Transverse colon (tissue), 4 donors: ENCODE measurements around the gene CD300H. TPM values are rescaled to one million over a fixed set of nuclear protein-coding genes. Genes with fewer than 3 reads are reported as not detected.
A peak's percentile ranks its signal among the peaks of the same experiment; 100 is the strongest.

Experiments
- DNase-seq: peaks from one replicate; pipeline ENCODE4 v3.0.0-alpha.2; 2019
- H3K27ac ChIP-seq, 4 donors: fragments of 200-600 bp; sonication (generic); 2 replicates each; pipeline ENCODE4 v1.5.1; 2016 to 2018; ENCODE audit warnings: inconsistent platforms in 4 of 4
- H3K27me3 ChIP-seq: fragments of 200-600 bp; sonication (generic); 2 replicates; pipeline ENCODE4 v1.5.1; 2017; ENCODE audit warnings: inconsistent platforms
- H3K36me3 ChIP-seq, 4 donors: fragments of 200-600 bp; sonication (generic); 2 replicates each; pipeline ENCODE4 v1.5.1; 2017 to 2019; ENCODE audit warnings: inconsistent platforms in 4 of 4
- H3K4me1 ChIP-seq, 4 donors: fragments of 200-600 bp; sonication (generic); 2 replicates each; pipeline ENCODE4 v1.5.1; 2017 to 2020; ENCODE audit warnings: inconsistent platforms in 4 of 4
- H3K4me3 ChIP-seq, 4 donors: fragments of 200-600 bp; sonication (generic); 1 replicate in 1 of 4; 2 replicates in 3 of 4; pipeline versions ENCODE4 v1.5.1 to v1.6.1; 2017 to 2019; ENCODE audit warnings: inconsistent platforms in 4 of 4
- H3K9me3 ChIP-seq, 2 donors: fragments of 200-600 bp; sonication (generic); 2 replicates each; pipeline ENCODE4 v1.5.1; 2017 to 2019; ENCODE audit warnings: inconsistent platforms in 2 of 2
- EP300 ChIP-seq: sonication (generic); formaldehyde crosslinking; IDR thresholded peaks from one replicate; pipeline ENCODE4 v1.6.1; 2017; ENCODE audit warnings: antibody characterized with exemption, low read depth
- POLR2A ChIP-seq: fragments of 450-650 bp; IDR thresholded peaks from one replicate; pipeline ENCODE4 v1.6.1; 2016; ENCODE audit warnings: antibody characterized with exemption, mild to moderate bottlenecking, moderate library complexity
- POLR2AphosphoS5 ChIP-seq, 3 donors: sonication (generic); formaldehyde crosslinking; IDR thresholded peaks; one replicate each; pipeline ENCODE4 v1.6.1; 2016; ENCODE audit warnings: antibody characterized with exemption in 3 of 3
- WGBS, 2 donors: methylation state at CpG; one replicate each; pipeline ENCODE4 v1.1.5; 2018; ENCODE audit warnings: low coverage in 1 of 2; 5-methylcytosine and 5-hydroxymethylcytosine counted together
- in situ Hi-C, 4 donors: fragments of 200-750 bp; cut with MboI; loops; one replicate each; pipeline versions ENCODE4 v1.15.0 to v1.15.1; 2017; ENCODE audit warnings: low sequenced_read_pairs in 3 of 4, low pct_ligation_motif_present in 1 of 4, low pct_unique_long_range_greater_than_20kb in 1 of 4
- intact Hi-C: fragments of 100-400 bp; cut with DNase I; formaldehyde crosslinking; loops from one replicate; pipeline ENCODE4 v1.15.1; 2023; ENCODE audit warnings: low total_unique reads
- total RNA-seq, 4 donors: library from RNA; depleted of rRNA; stranded (reverse); fragments of >200 nt; gene quantifications; one replicate each; pipeline ENCODE4 v1.1.0, GENCODE V29; 2016
- TF ChIP-seq, protein P1 (sequence below), 5 experiments: fragments of 200-600 bp in 3 of 5; fragments of 450-650 bp in 2 of 5; sonication (generic) in 3 of 5; IDR thresholded peaks; 1 replicate in 2 of 5; 2 replicates in 3 of 5; pipeline ENCODE4 v1.5.1; 2016 to 2017; ENCODE audit warnings: antibody characterized with exemption in 5 of 5, inconsistent platforms in 3 of 5, mild to moderate bottlenecking in 2 of 5, moderate library complexity in 1 of 5

CD300H gene
- total RNA-seq, 4 donors from 2014 or later = not detected

DNA sequence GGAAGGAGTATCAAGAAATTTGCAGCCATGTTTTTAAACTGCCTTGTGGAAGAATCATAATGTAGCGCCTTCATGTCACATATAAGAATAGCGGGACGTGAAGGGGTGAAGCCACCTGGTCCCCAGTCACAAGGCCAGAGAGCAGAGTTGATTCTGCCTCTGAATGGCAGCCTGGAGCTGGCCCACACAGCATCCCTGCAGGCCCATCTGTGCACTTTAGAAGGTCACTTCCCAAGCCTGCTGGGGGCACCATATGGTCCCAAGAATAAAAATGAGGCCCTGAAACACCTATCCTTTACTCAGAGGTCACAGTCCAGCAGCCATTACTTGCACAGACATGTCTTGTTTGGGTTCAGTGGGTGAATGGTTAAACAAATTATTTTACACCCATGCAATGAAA, 41.2 kb upstream of the CD300H start:
- Histone ChIP-seq H3K4me1 (peaks cover 0 to 5% (median 0%) of the 10 kb centered on the region in 4 donors), H3K36me3 (no peaks in the 10 kb centered on the region), H3K9me3 (no peaks in the 10 kb centered on the region), H3K27me3 (peaks cover 6% of the 10 kb centered on the region), H3K4me3 (no peak overlapping the region), H3K27ac (no peak overlapping the region)
- TF ChIP-seq, protein P1, sequence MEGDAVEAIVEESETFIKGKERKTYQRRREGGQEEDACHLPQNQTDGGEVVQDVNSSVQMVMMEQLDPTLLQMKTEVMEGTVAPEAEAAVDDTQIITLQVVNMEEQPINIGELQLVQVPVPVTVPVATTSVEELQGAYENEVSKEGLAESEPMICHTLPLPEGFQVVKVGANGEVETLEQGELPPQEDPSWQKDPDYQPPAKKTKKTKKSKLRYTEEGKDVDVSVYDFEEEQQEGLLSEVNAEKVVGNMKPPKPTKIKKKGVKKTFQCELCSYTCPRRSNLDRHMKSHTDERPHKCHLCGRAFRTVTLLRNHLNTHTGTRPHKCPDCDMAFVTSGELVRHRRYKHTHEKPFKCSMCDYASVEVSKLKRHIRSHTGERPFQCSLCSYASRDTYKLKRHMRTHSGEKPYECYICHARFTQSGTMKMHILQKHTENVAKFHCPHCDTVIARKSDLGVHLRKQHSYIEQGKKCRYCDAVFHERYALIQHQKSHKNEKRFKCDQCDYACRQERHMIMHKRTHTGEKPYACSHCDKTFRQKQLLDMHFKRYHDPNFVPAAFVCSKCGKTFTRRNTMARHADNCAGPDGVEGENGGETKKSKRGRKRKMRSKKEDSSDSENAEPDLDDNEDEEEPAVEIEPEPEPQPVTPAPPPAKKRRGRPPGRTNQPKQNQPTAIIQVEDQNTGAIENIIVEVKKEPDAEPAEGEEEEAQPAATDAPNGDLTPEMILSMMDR (IDR thresholded peaks at IDR 0.05) = no peak
- TF ChIP-seq EP300 (no peak), POLR2A (no peak), POLR2AphosphoS5 (IDR thresholded peaks at IDR 0.05) (no peak)
- intact Hi-C loops (no loop called here), in situ Hi-C loops (no loop called here)
- 94% methylated on average over 3 of the region's 3 CpGs; no CpG with 5 or more reads in 1 of the 2 donors for WGBS, 2 donors
- DNase-seq = no peak

DNA sequence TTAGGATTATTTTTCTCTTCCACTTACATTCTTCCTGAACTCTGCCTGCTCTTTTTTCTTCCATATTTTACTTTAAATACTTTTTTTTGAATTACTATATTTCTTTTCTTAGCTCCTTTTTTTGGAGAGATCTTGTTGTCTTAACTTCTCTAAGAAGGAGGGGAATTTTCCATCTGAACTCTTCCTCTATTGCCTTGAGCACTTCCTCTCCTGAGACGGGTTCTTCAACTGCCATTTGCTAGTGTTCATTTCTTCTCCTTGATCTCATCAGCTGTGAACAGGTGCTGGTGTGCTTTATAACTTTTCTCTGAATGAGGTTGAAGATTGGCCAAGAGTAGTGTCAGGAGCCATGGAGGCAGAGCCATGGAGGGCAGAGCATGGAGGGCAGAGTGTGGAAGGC, 39.9 kb upstream of the CD300H start:
- intact Hi-C loops = no loop called here
- TF ChIP-seq EP300 (no peak), POLR2A (no peak), POLR2AphosphoS5 (IDR thresholded peaks at IDR 0.05) (no peak)
- TF ChIP-seq, protein P1 (IDR thresholded peaks at IDR 0.05) = no peak
- Histone ChIP-seq H3K4me3 (no peak overlapping the region), H3K27ac (no peak overlapping the region), H3K27me3 (peaks cover 6% of the 10 kb centered on the region), H3K36me3 (no peaks in the 10 kb centered on the region), H3K4me1 (peaks cover 0 to 5% (median 0%) of the 10 kb centered on the region in 4 donors), H3K9me3 (no peaks in the 10 kb centered on the region)
- no peak for DNase-seq
- whole genome bisulfite sequencing, 2 donors = 32 to 89% methylated on average over 1 of the region's 1 CpG
- in situ Hi-C loops = no loop called here

DNA sequence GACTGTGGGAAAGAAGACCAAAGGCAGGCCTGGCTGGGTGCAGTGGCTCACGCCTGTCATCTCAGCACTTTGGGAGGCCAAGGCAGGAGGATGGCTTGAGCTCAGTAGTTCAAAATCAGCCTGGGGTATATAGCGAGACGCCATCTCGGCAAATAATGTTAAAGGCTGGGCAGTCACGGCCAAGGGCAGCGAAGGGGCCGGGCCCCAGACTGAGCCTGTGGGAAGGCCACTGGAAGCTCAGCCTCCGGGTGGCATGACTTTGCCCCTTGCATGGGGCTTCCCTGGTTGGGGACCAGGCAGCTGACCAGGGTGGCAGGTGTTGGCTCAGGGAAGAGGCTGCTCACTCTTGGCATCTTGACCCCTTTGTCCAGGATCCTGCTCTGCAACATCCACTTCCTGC, 38.7 kb upstream of the CD300H start:
- Histone ChIP-seq H3K36me3 (no peaks in the 10 kb centered on the region), H3K9me3 (no peaks in the 10 kb centered on the region), H3K4me3 (no peak overlapping the region), H3K27me3 (peaks cover 6% of the 10 kb centered on the region), H3K4me1 (peaks cover 0 to 5% (median 0%) of the 10 kb centered on the region in 4 donors), H3K27ac (peak overlapping the region in 1 of 4 donors; percentile 76)
- in situ Hi-C loops (no loop called here), intact Hi-C loops (no loop called here)
- no peak for TF ChIP-seq EP300
- TF ChIP-seq, protein P1 (IDR thresholded peaks at IDR 0.05) = no peak
- no peak for TF ChIP-seq POLR2A
- no peak for TF ChIP-seq POLR2AphosphoS5 (IDR thresholded peaks at IDR 0.05)
- no peak for DNase-seq
- 60 to 91% methylated on average over 1 to 8 of the region's 8 CpGs for WGBS, 2 donors

DNA sequence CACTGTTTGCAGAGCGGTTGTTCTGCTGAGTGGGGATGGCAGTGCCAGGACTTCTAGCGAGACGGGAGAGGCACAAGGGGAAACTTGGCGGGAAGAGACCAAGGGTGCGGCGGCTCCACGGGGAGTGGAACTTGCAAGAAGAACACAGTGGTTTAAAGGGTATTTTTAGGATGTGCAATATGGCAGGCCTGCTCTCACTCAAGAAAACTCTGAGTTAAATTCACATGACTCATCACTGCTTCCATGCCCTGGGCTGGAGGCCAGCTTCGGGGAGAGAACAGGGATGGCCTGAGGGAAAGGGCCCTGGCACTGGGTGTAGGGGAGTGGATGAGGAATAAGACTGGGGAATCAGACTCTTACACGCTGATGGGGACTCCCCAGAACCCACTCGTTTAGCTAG, 38.1 kb upstream of the CD300H start:
- no peak for TF ChIP-seq EP300
- TF ChIP-seq POLR2AphosphoS5 (IDR thresholded peaks at IDR 0.05) = peak in 1 of 3 donors; percentile 71
- TF ChIP-seq, protein P1 (IDR thresholded peaks at IDR 0.05) = no peak
- Histone ChIP-seq H3K4me1 (peaks cover 0 to 5% (median 0%) of the 10 kb centered on the region in 4 donors), H3K9me3 (no peaks in the 10 kb centered on the region), H3K27ac (peak overlapping the region in 3 of 4 donors; percentile 31 to 76 (median 58)), H3K27me3 (peaks cover 6% of the 10 kb centered on the region), H3K36me3 (no peaks in the 10 kb centered on the region), H3K4me3 (no peak overlapping the region)
- in situ Hi-C loops (no loop called here), intact Hi-C loops (no loop called here)
- whole genome bisulfite sequencing, 2 donors = 20 to 38% methylated on average over 1 to 10 of the region's 10 CpGs
- DNase-seq = peak; percentile 46
